Esophagus (tissue), 2 donors: ENCODE data around the gene SLITRK2. TPM values are rescaled to one million over a fixed set of nuclear protein-coding genes. Genes with fewer than 3 reads are reported as not detected.

Experiments used
- H3K27ac ChIP-seq, 2 donors: one replicate each; pipeline ENCODE4 v1.5.1; 2013; ENCODE audit warnings: low read depth in 2 of 2, mild to moderate bottlenecking in 2 of 2, inconsistent platforms in 1 of 2, low read length in 1 of 2, moderate library complexity in 1 of 2
- H3K27me3 ChIP-seq, 2 donors: one replicate each; pipeline ENCODE4 v1.6.1; 2013; ENCODE audit warnings: low read length in 2 of 2, control low read depth in 1 of 2, mild to moderate bottlenecking in 1 of 2; ENCODE audit not compliant: insufficient read depth in 2 of 2, control insufficient read depth in 1 of 2
- H3K36me3 ChIP-seq, 2 donors: one replicate each; pipeline ENCODE4 v1.6.1; 2013; ENCODE audit warnings: low read length in 1 of 2; ENCODE audit not compliant: control insufficient read depth in 2 of 2, insufficient read depth in 2 of 2
- H3K4me1 ChIP-seq, 2 donors: one replicate each; pipeline ENCODE4 v1.6.1; 2013; ENCODE audit warnings: low read length in 1 of 2; ENCODE audit not compliant: control insufficient read depth in 2 of 2, insufficient read depth in 2 of 2
- H3K4me3 ChIP-seq, 2 donors: one replicate each; pipeline ENCODE4 v1.5.1; 2013; ENCODE audit warnings: low read length in 2 of 2, mild to moderate bottlenecking in 2 of 2, low read depth in 1 of 2, moderate library complexity in 1 of 2
- H3K9me3 ChIP-seq, 2 donors: one replicate each; pipeline ENCODE4 v1.6.1; 2013; ENCODE audit warnings: mild to moderate bottlenecking in 2 of 2, low read depth in 1 of 2, low read length in 1 of 2, moderate library complexity in 1 of 2; ENCODE audit not compliant: control insufficient read depth in 2 of 2, insufficient read depth in 1 of 2
- WGBS, 2 donors: extraction: QIAGEN DNeasy Blood & Tissue Kit; methylation state at CpG; one replicate each; pipeline ENCODE4 v1.1.7; 2013; 5-methylcytosine and 5-hydroxymethylcytosine counted together
- polyA plus RNA-seq, 2 donors: library from polyadenylated mRNA; stranded (reverse); fragments of 200-250 nt; gene quantifications; one replicate each; pipeline ENCODE4 v1.2.3, GENCODE V29; 2013
- donor health status: healthy with polysubstance abuse.
- donor health status: Bipolar disorder and iron deficiency.

Gene SLITRK2
- polyA plus RNA-seq, 2 donors, result 0.04 TPM

GRCh38 chrX:145821291-145821897, 3.8 kb downstream of the SLITRK2 start:
- WGBS, 2 donors, result 10 to 36% methylated on average over 29 to 30 of the region's 30 CpGs
- Histone ChIP-seq H3K4me1 (no peaks in the 10 kb centered on the region), H3K27ac (no peak overlapping the region), H3K4me3 (no peak overlapping the region), H3K36me3 (no peaks in the 10 kb centered on the region), H3K9me3 (peaks cover 0 to 3% of the 10 kb centered on the region in 2 donors), H3K27me3 (peaks cover 0 to 2% of the 10 kb centered on the region in 2 donors)

- Histone ChIP-seq H3K4me3 (no peak overlapping the region), H3K27ac (no peak overlapping the region), H3K9me3 (peaks cover 0 to 3% of the 10 kb centered on the region in 2 donors), H3K4me1 (no peaks in the 10 kb centered on the region), H3K27me3 (peaks cover 0 to 2% of the 10 kb centered on the region in 2 donors), H3K36me3 (no peaks in the 10 kb centered on the region)
- 21 to 46% methylated on average over 33 of the region's 33 CpGs for WGBS, 2 donors
These were observed 4.4 kb downstream of the SLITRK2 start for GRCh38 chrX:145821898-145822571.

- Histone ChIP-seq H3K4me1 (no peaks in the 10 kb centered on the region), H3K9me3 (no peaks in the 10 kb centered on the region), H3K27ac (no peak overlapping the region), H3K36me3 (no peaks in the 10 kb centered on the region), H3K4me3 (no peak overlapping the region), H3K27me3 (no peaks in the 10 kb centered on the region)
- WGBS, 2 donors, result 87 to 93% methylated on average over 7 of the region's 7 CpGs
These were observed 5.5 kb downstream of the SLITRK2 start for GRCh38 chrX:145823132-145823531.

- H3K4me1 ChIP-seq, result no peaks in the 10 kb centered on the region
- no peaks in the 10 kb centered on the region for H3K36me3 ChIP-seq
- WGBS, 2 donors, result 7 to 11% methylated on average over 4 of the region's 4 CpGs
- no peaks in the 10 kb centered on the region for H3K27me3 ChIP-seq
- no peak overlapping the region for H3K4me3 ChIP-seq
- H3K27ac ChIP-seq, result no peak overlapping the region
- H3K9me3 ChIP-seq, result no peaks in the 10 kb centered on the region
These were observed 8.3 kb downstream of the SLITRK2 start for GRCh38 chrX:145825896-145826295.

GRCh38 chrX:145826466-145826865, 8.8 kb downstream of the SLITRK2 start:
- Histone ChIP-seq H3K27ac (no peak overlapping the region), H3K36me3 (no peaks in the 10 kb centered on the region), H3K9me3 (no peaks in the 10 kb centered on the region), H3K4me3 (no peak overlapping the region), H3K4me1 (no peaks in the 10 kb centered on the region), H3K27me3 (no peaks in the 10 kb centered on the region)
- 62 to 73% methylated on average over 4 of the region's 4 CpGs for WGBS, 2 donors

GRCh38 chrX:145832796-145833195, 15.2 kb downstream of the SLITRK2 start:
- H3K27me3 ChIP-seq, result no peaks in the 10 kb centered on the region
- 57 to 61% methylated on average over 5 of the region's 5 CpGs for WGBS, 2 donors
- no peak overlapping the region for H3K27ac ChIP-seq
- H3K4me1 ChIP-seq, result no peaks in the 10 kb centered on the region
- H3K36me3 ChIP-seq, result no peaks in the 10 kb centered on the region
- H3K9me3 ChIP-seq, result no peaks in the 10 kb centered on the region
- no peak overlapping the region for H3K4me3 ChIP-seq

GRCh38 chrX:145840531-145840930, 22.9 kb downstream of the SLITRK2 start:
- Histone ChIP-seq H3K27me3 (no peaks in the 10 kb centered on the region), H3K36me3 (no peaks in the 10 kb centered on the region), H3K9me3 (no peaks in the 10 kb centered on the region), H3K4me1 (no peaks in the 10 kb centered on the region), H3K4me3 (no peak overlapping the region), H3K27ac (no peak overlapping the region)
- 72 to 74% methylated on average over 9 of the region's 9 CpGs for WGBS, 2 donors

- 33 to 43% methylated on average over 7 of the region's 7 CpGs for WGBS, 2 donors
- H3K9me3 ChIP-seq, result no peaks in the 10 kb centered on the region
- H3K36me3 ChIP-seq, result no peaks in the 10 kb centered on the region
- no peak overlapping the region for H3K27ac ChIP-seq
- H3K4me3 ChIP-seq, result no peak overlapping the region
- H3K27me3 ChIP-seq, result no peaks in the 10 kb centered on the region
- no peaks in the 10 kb centered on the region for H3K4me1 ChIP-seq
These were observed 25.7 kb downstream of the SLITRK2 start for GRCh38 chrX:145843146-145843904.

- no peaks in the 10 kb centered on the region for H3K9me3 ChIP-seq
- WGBS, 2 donors, result 85 to 92% methylated on average over 7 of the region's 7 CpGs
- no peaks in the 10 kb centered on the region for H3K27me3 ChIP-seq
- no peaks in the 10 kb centered on the region for H3K4me1 ChIP-seq
- H3K27ac ChIP-seq, result no peak overlapping the region
- H3K4me3 ChIP-seq, result no peak overlapping the region
- H3K36me3 ChIP-seq, result no peaks in the 10 kb centered on the region
These were observed 27.3 kb downstream of the SLITRK2 start for GRCh38 chrX:145844886-145845285.
